Fibroblast of lung (primary cell): ENCODE measurements around the gene HRCT1. TPM values are rescaled to one million over a fixed set of nuclear protein-coding genes. Genes with fewer than 3 reads are reported as not detected.

ENCODE experiments used
- DNase-seq, 2 donors: peaks; one replicate each; pipeline versions ENCODE4 v3.0.0 to v3.0.0-alpha.2; 2010; ENCODE audit warnings: low read depth in 2 of 2
- H2AFZ ChIP-seq: 2 replicates; pipeline ENCODE4 v1.5.1; 2012; ENCODE audit warnings: low read length, control low read depth, inconsistent platforms
- H3K27ac ChIP-seq: 2 replicates; pipeline ENCODE4 v1.5.1; 2011; ENCODE audit warnings: low read length, control low read depth; ENCODE audit not compliant: insufficient read depth
- H3K27me3 ChIP-seq: 2 replicates; pipeline ENCODE4 v1.5.1; 2011; ENCODE audit warnings: mild to moderate bottlenecking, low read length; ENCODE audit not compliant: control insufficient read depth, insufficient read depth
- H3K36me3 ChIP-seq: 2 replicates; pipeline ENCODE4 v1.5.1; 2011; ENCODE audit warnings: low read length; ENCODE audit not compliant: control insufficient read depth, insufficient read depth
- H3K4me1 ChIP-seq: 2 replicates; pipeline ENCODE4 v1.5.1; 2011; ENCODE audit warnings: low read length; ENCODE audit not compliant: control insufficient read depth, insufficient read depth; ENCODE audit errors: extremely low read depth
- H3K4me2 ChIP-seq: 2 replicates; pipeline ENCODE4 v1.5.1; 2011; ENCODE audit warnings: low read length, control low read depth; ENCODE audit not compliant: insufficient read depth; ENCODE audit errors: extremely low read depth
- H3K4me3 ChIP-seq, 4 experiments: fragments of 200-600 bp in 1 of 4; sonication (generic) in 1 of 4; replicated peaks in 1 of 4; 2 replicates each; pipeline ENCODE4 v1.5.1; 2011 to 2016; ENCODE audit warnings: low read length in 4 of 4, low read depth in 3 of 4, mild to moderate bottlenecking in 3 of 4, control low read depth in 2 of 4, inconsistent platforms in 1 of 4, mixed read lengths in 1 of 4; ENCODE audit not compliant: insufficient read depth in 1 of 4; ENCODE audit errors: control extremely low read depth in 1 of 4
- H3K79me2 ChIP-seq: 2 replicates; pipeline ENCODE4 v1.5.1; 2012; ENCODE audit warnings: mild to moderate bottlenecking, low read length, inconsistent platforms; ENCODE audit not compliant: control insufficient read depth, insufficient read depth
- H3K9ac ChIP-seq: 2 replicates; pipeline ENCODE4 v1.5.1; 2011; ENCODE audit warnings: mild to moderate bottlenecking, low read length, control low read depth; ENCODE audit not compliant: insufficient read depth
- H3K9me3 ChIP-seq: 2 replicates; pipeline ENCODE4 v1.5.1; 2012; ENCODE audit warnings: low read depth, low read length; ENCODE audit not compliant: control insufficient read depth, insufficient read depth
- H4K20me1 ChIP-seq: 2 replicates; pipeline ENCODE4 v1.5.1; 2011; ENCODE audit warnings: low read length; ENCODE audit not compliant: control insufficient read depth, insufficient read depth; ENCODE audit errors: extremely low read depth
- EZH2 ChIP-seq: IDR thresholded peaks from 2 replicates; pipeline ENCODE4 v1.5.1; 2012; ENCODE audit warnings: low read length, control low read depth, mild to moderate bottlenecking; ENCODE audit errors: missing control alignments
- polyA plus RNA-seq, 2 donors: library from polyadenylated mRNA; depleted of rRNA in 1 of 2; stranded (reverse) in 1 of 2; unstranded in 1 of 2; fragments of >200 nt; gene quantifications; 2 replicates each; pipeline ENCODE4 v1.2.1, GENCODE V29; 2011 to 2012; ENCODE audit warnings: missing spikeins in 1 of 2
- total RNA-seq: library from RNA; depleted of rRNA; stranded (reverse); fragments of >200 nt; gene quantifications from 2 replicates; pipeline ENCODE4 v1.2.1, GENCODE V29; 2014
- TF ChIP-seq, protein P1 (sequence below), 2 donors: IDR thresholded peaks in 1 of 2; conservative IDR thresholded peaks in 1 of 2; 1 replicate in 1 of 2; 2 replicates in 1 of 2; pipeline ENCODE4 v1.5.1; 2011 to 2012; ENCODE audit warnings: low read length in 2 of 2, control low read depth in 1 of 2, inconsistent platforms in 1 of 2, low read depth in 1 of 2, mild to moderate bottlenecking in 1 of 2

Gene HRCT1
- total and polyA plus RNA-seq, 2 donors (not counting 1 experiment from before 2014, with no cell fraction given) = 1.2 to 3.1 TPM

GRCh38 chr9:35861161-35861897 is 44.7 kb upstream of the HRCT1 start:
- no peak for DNase-seq
- no peaks in the 10 kb centered on the region for H3K4me1 ChIP-seq
- H3K9me3 ChIP-seq = no peaks in the 10 kb centered on the region
- no peak overlapping the region for H3K4me3 ChIP-seq
- no peak overlapping the region for H2AFZ ChIP-seq
- TF ChIP-seq, protein P1, sequence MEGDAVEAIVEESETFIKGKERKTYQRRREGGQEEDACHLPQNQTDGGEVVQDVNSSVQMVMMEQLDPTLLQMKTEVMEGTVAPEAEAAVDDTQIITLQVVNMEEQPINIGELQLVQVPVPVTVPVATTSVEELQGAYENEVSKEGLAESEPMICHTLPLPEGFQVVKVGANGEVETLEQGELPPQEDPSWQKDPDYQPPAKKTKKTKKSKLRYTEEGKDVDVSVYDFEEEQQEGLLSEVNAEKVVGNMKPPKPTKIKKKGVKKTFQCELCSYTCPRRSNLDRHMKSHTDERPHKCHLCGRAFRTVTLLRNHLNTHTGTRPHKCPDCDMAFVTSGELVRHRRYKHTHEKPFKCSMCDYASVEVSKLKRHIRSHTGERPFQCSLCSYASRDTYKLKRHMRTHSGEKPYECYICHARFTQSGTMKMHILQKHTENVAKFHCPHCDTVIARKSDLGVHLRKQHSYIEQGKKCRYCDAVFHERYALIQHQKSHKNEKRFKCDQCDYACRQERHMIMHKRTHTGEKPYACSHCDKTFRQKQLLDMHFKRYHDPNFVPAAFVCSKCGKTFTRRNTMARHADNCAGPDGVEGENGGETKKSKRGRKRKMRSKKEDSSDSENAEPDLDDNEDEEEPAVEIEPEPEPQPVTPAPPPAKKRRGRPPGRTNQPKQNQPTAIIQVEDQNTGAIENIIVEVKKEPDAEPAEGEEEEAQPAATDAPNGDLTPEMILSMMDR (conservative IDR thresholded peaks at IDR 0.05 in 1 of 2, IDR thresholded peaks at IDR 0.05 in 1 of 2; ENCODE audit: low read depth in 1 of 2, low read length in 2 of 2) = no peak
- no peak for TF ChIP-seq EZH2
- H3K36me3 ChIP-seq = no peaks in the 10 kb centered on the region
- H3K4me2 ChIP-seq = no peak overlapping the region
- peaks cover 30% of the 10 kb centered on the region for H3K27me3 ChIP-seq
- H3K9ac ChIP-seq = no peak overlapping the region
- H3K27ac ChIP-seq = no peak overlapping the region
- no peaks in the 10 kb centered on the region for H3K79me2 ChIP-seq
- no peaks in the 10 kb centered on the region for H4K20me1 ChIP-seq

DNA sequence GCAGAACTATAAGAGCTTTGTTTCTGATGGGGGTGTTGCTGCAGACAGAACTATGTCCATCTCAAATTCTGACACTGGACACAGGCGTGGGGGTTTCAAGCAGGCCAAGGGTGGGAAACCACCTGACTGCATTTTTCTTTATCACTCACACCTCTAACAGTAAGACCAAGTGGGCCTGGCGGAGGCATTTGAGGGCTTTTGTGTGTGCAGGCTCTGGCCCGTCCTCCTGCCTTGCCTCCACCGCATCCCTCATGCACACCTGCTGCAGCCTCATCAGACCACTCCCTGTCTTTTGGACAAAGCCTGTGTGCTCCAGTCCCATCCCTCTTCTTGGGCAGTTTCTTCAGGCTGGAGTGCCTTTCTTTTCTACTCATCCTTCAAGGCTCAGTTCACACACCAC is 43.7 kb upstream of the HRCT1 start:
- no peaks in the 10 kb centered on the region for H3K79me2 ChIP-seq
- H3K4me2 ChIP-seq = no peak overlapping the region
- DNase-seq = no peak
- H2AFZ ChIP-seq = no peak overlapping the region
- no peaks in the 10 kb centered on the region for H3K9me3 ChIP-seq
- TF ChIP-seq, protein P1 (conservative IDR thresholded peaks at IDR 0.05 in 1 of 2, IDR thresholded peaks at IDR 0.05 in 1 of 2; ENCODE audit: low read depth in 1 of 2, low read length in 2 of 2) = no peak
- TF ChIP-seq EZH2 = no peak
- no peaks in the 10 kb centered on the region for H3K4me1 ChIP-seq
- H3K4me3 ChIP-seq = no peak overlapping the region
- H3K27me3 ChIP-seq = peaks cover 30% of the 10 kb centered on the region
- no peak overlapping the region for H3K27ac ChIP-seq
- no peaks in the 10 kb centered on the region for H3K36me3 ChIP-seq
- H4K20me1 ChIP-seq = no peaks in the 10 kb centered on the region
- no peak overlapping the region for H3K9ac ChIP-seq

DNA sequence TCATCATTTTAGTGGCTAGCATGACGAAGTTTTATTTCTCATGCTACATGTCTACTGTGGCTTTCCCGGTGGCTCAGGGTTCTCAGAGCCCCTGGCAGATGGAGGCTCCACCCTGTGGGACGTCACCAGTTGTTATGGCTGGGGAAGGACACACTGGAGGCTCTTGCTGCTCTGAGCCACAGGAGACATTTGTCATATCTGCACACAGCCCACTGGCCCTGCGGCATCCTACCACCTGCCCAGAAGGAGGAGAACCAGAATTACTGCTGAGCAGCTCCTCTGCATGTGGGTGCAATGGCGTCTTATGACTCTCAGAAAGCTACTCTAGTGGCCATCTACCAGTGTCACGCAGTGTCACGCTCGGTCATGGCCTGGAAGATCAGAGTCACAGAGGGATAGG is 42.4 kb upstream of the HRCT1 start:
- no peak overlapping the region for H3K4me2 ChIP-seq

More for the DNA sequence above, 42.4 kb upstream of the HRCT1 start:
- no peaks in the 10 kb centered on the region for H4K20me1 ChIP-seq
- H2AFZ ChIP-seq = no peak overlapping the region
- H3K9me3 ChIP-seq = no peaks in the 10 kb centered on the region
- TF ChIP-seq EZH2 = no peak
- TF ChIP-seq, protein P1 (conservative IDR thresholded peaks at IDR 0.05 in 1 of 2, IDR thresholded peaks at IDR 0.05 in 1 of 2; ENCODE audit: low read depth in 1 of 2, low read length in 2 of 2) = no peak
- no peaks in the 10 kb centered on the region for H3K36me3 ChIP-seq
- H3K79me2 ChIP-seq = no peaks in the 10 kb centered on the region
- DNase-seq = no peak
- no peaks in the 10 kb centered on the region for H3K4me1 ChIP-seq
- H3K4me3 ChIP-seq = no peak overlapping the region
- no peak overlapping the region for H3K27ac ChIP-seq
- peaks cover 30% of the 10 kb centered on the region for H3K27me3 ChIP-seq
- no peak overlapping the region for H3K9ac ChIP-seq
